Peyer's patch (tissue), 4 donors: ENCODE measurements around the gene HTR1B.

ENCODE experiments used
- CTCF ChIP-seq, 6 experiments: fragments of 450-650 bp in 4 of 6; fragments of 200-600 bp in 2 of 6; sonication (generic) in 1 of 6; IDR thresholded peaks; one replicate each; pipeline ENCODE4 v1.5.1; 2017 to 2019; ENCODE audit warnings: antibody characterized with exemption in 6 of 6, mild to moderate bottlenecking in 3 of 6, moderate library complexity in 1 of 6
- POLR2A ChIP-seq, 2 donors: fragments of 450-650 bp; IDR thresholded peaks; one replicate each; pipeline ENCODE4 v1.5.1; 2017; ENCODE audit warnings: antibody characterized with exemption in 2 of 2, mild to moderate bottlenecking in 2 of 2, moderate library complexity in 2 of 2

GRCh38 chr6:77457720-77458349 lies 5.5 kb downstream of the HTR1B start:
- TF ChIP-seq POLR2A (IDR thresholded peaks at IDR 0.05) (no peak), CTCF (IDR thresholded peaks at IDR 0.05) (peak in 4 of 6 experiments; percentile 40 to 58 (median 54))
